Measurements from ENCODE around the gene RNF157. TPM values are rescaled to one million over a fixed set of nuclear protein-coding genes. Genes with fewer than 3 reads are reported as not detected.

RNF157 gene
- total RNA-seq, 8 experiments from 2014 or later: 1.7 to 36.9 (median 25.6) TPM

GRCh38 chr17:76275382-76276068 is 35.2 kb upstream of the RNF157 start:
- in situ Hi-C loops (cut with MboI; ENCODE audit: low pct_unique_long_range_greater_than_20kb in 2 of 9, low sequenced_read_pairs in 9 of 9, unreplicated experiment in 9 of 9): loop anchor here in 8 of 9 experiments (5.0 to 25.0 kb wide), 4 partner anchors 148 to 363 kb away; partner anchors contain the start of genes EXOC7 (in 7 of the 8), CDK3 (in 4 of the 8) and MRPL38 (in 1 of the 8)
- H3K27ac ChIP-seq: no peak overlapping the region
- WGBS, 10 experiments: 75 to 100% (median 87%) methylated on average over 1 to 3 of the region's 22 CpGs; no CpG with 5 or more reads in 7 of the 10 experiments
- H3K4me1 ChIP-seq (replicated peaks in 1 of 2): peaks cover 13 to 18% of the 10 kb centered on the region in 2 donors
- ATAC-seq (replicated peaks in 6 of 8): no peak
- H3K4me3 ChIP-seq: no peak overlapping the region

GRCh38 chr17:76274112-76274956 is 34.0 kb upstream of the RNF157 start:
- in situ Hi-C loops (cut with MboI; ENCODE audit: low pct_unique_long_range_greater_than_20kb in 2 of 9, low sequenced_read_pairs in 9 of 9, unreplicated experiment in 9 of 9): no loop called here
- peak in 1 of 8 experiments; percentile 2 for ATAC-seq (replicated peaks in 6 of 8)
- Histone ChIP-seq H3K4me3 (no peak overlapping the region), H3K27ac (no peak overlapping the region), H3K4me1 (replicated peaks in 1 of 2) (peaks cover 13 to 18% of the 10 kb centered on the region in 2 donors)
- 17 to 100% (median 80%) methylated on average over 1 to 3 of the region's 21 CpGs; no CpG with 5 or more reads in 4 of the 10 experiments for WGBS, 10 experiments

- in situ Hi-C loops (cut with MboI; ENCODE audit: low pct_unique_long_range_greater_than_20kb in 2 of 9, low sequenced_read_pairs in 9 of 9, unreplicated experiment in 9 of 9): no loop called here
- 80 to 100% (median 84%) methylated on average over 1 to 8 of the region's 26 CpGs; no CpG with 5 or more reads in 5 of the 10 experiments for whole genome bisulfite sequencing, 10 experiments
- Histone ChIP-seq H3K27ac (no peak overlapping the region), H3K4me3 (no peak overlapping the region), H3K4me1 (replicated peaks in 1 of 2) (peaks cover 13 to 18% of the 10 kb centered on the region in 2 donors)
- peak in 1 of 8 experiments; percentile 4 for ATAC-seq (replicated peaks in 6 of 8)
Measured at GRCh38 chr17:76273445-76274111, 33.3 kb upstream of the RNF157 start.

GRCh38 chr17:76272541-76273444 is 32.5 kb upstream of the RNF157 start:
- WGBS, 10 experiments: 83 to 100% (median 93%) methylated on average over 1 to 4 of the region's 19 CpGs; no CpG with 5 or more reads in 5 of the 10 experiments
- ATAC-seq (replicated peaks in 6 of 8): peak; percentile 2 to 59 (median 40)
- Histone ChIP-seq H3K27ac (no peak overlapping the region), H3K4me1 (replicated peaks in 1 of 2) (peaks cover 17 to 24% of the 10 kb centered on the region in 2 donors), H3K4me3 (no peak overlapping the region)
- in situ Hi-C loops (cut with MboI; ENCODE audit: low pct_unique_long_range_greater_than_20kb in 2 of 9, low sequenced_read_pairs in 9 of 9, unreplicated experiment in 9 of 9): no loop called here

GRCh38 chr17:76271669-76272540 is 31.6 kb upstream of the RNF157 start:
- Histone ChIP-seq H3K4me1 (replicated peaks in 1 of 2) (peaks cover 18 to 33% of the 10 kb centered on the region in 2 donors), H3K27ac (no peak overlapping the region), H3K4me3 (no peak overlapping the region)
- WGBS, 10 experiments: 0 to 73% (median 51%) methylated on average over 1 to 14 of the region's 38 CpGs; no CpG with 5 or more reads in 7 of the 10 experiments
- in situ Hi-C loops (cut with MboI; ENCODE audit: low pct_unique_long_range_greater_than_20kb in 2 of 9, low sequenced_read_pairs in 9 of 9, unreplicated experiment in 9 of 9): no loop called here
- peak in 7 of 8 experiments; percentile 2 to 15 (median 7) for ATAC-seq (replicated peaks in 6 of 8)

- WGBS, 10 experiments: 80 to 100% (median 95%) methylated on average over 1 to 4 of the region's 14 CpGs; no CpG with 5 or more reads in 2 of the 10 experiments
- in situ Hi-C loops (cut with MboI; ENCODE audit: low pct_unique_long_range_greater_than_20kb in 2 of 9, low sequenced_read_pairs in 9 of 9, unreplicated experiment in 9 of 9): no loop called here
- no peak for ATAC-seq (replicated peaks in 6 of 8)
- H3K4me3 ChIP-seq: no peak overlapping the region
- no peak overlapping the region for H3K27ac ChIP-seq
- H3K4me1 ChIP-seq (replicated peaks in 1 of 2): peaks cover 22 to 37% of the 10 kb centered on the region in 2 donors
Measured at GRCh38 chr17:76270770-76271668, 30.7 kb upstream of the RNF157 start.

GRCh38 chr17:76270127-76270592 is 29.9 kb upstream of the RNF157 start:
- WGBS, 10 experiments: 82 to 85% methylated on average over 3 to 4 of the region's 26 CpGs; no CpG with 5 or more reads in 8 of the 10 experiments
- H3K4me1 ChIP-seq (replicated peaks in 1 of 2): peaks cover 22 to 37% of the 10 kb centered on the region in 2 donors
- H3K4me3 ChIP-seq: no peak overlapping the region
- ATAC-seq (replicated peaks in 6 of 8): no peak
- H3K27ac ChIP-seq: no peak overlapping the region
- in situ Hi-C loops (cut with MboI; ENCODE audit: low pct_unique_long_range_greater_than_20kb in 2 of 9, low sequenced_read_pairs in 9 of 9, unreplicated experiment in 9 of 9): no loop called here

GRCh38 chr17:76268991-76269981 is 29.0 kb upstream of the RNF157 start:
- in situ Hi-C loops (cut with MboI; ENCODE audit: low pct_unique_long_range_greater_than_20kb in 2 of 9, low sequenced_read_pairs in 9 of 9, unreplicated experiment in 9 of 9): no loop called here
- Histone ChIP-seq H3K4me3 (no peak overlapping the region), H3K27ac (no peak overlapping the region), H3K4me1 (replicated peaks in 1 of 2) (peaks cover 26 to 40% of the 10 kb centered on the region in 2 donors)
- WGBS, 10 experiments: 92 to 100% (median 100%) methylated on average over 1 to 7 of the region's 12 CpGs; no CpG with 5 or more reads in 5 of the 10 experiments
- no peak for ATAC-seq (replicated peaks in 6 of 8)

- WGBS, 10 experiments: 0 to 100% (median 80%) methylated on average over 1 to 7 of the region's 9 CpGs; no CpG with 5 or more reads in 3 of the 10 experiments
- Histone ChIP-seq H3K4me1 (replicated peaks in 1 of 2) (peaks cover 28 to 40% of the 10 kb centered on the region in 2 donors), H3K4me3 (peak overlapping the region in 1 of 5 donors; percentile 4), H3K27ac (no peak overlapping the region)
- in situ Hi-C loops (cut with MboI; ENCODE audit: low pct_unique_long_range_greater_than_20kb in 2 of 9, low sequenced_read_pairs in 9 of 9, unreplicated experiment in 9 of 9): no loop called here
- ATAC-seq (replicated peaks in 6 of 8): peak in 2 of 8 experiments; percentile 6 to 11
Measured at GRCh38 chr17:76268015-76268749, 27.9 kb upstream of the RNF157 start.

Data from motor neuron (in vitro differentiated cells).